Measurements from ENCODE around the gene GJA5.

GJA5 gene

GRCh38 chr1:147729315-147729714 lies 31.1 kb downstream of the GJA5 start:
- no peak for DNase-seq (ENCODE audit: low spot score)

GRCh38 chr1:147726168-147726567 lies 34.2 kb downstream of the GJA5 start:
- no peak for DNase-seq (ENCODE audit: low spot score)

GRCh38 chr1:147725685-147726084 lies 34.7 kb downstream of the GJA5 start:
- DNase-seq (ENCODE audit: low spot score) = no peak

GRCh38 chr1:147723691-147724323 lies 36.6 kb downstream of the GJA5 start:
- peak; percentile 35 for DNase-seq (ENCODE audit: low spot score)

- DNase-seq (ENCODE audit: low spot score) = no peak
These were observed 38.3 kb downstream of the GJA5 start for GRCh38 chr1:147722124-147722523.

- DNase-seq (ENCODE audit: low spot score) = no peak
These were observed 38.7 kb downstream of the GJA5 start for GRCh38 chr1:147721716-147722115.

GRCh38 chr1:147720557-147720956 lies 39.8 kb downstream of the GJA5 start:
- no peak for DNase-seq (ENCODE audit: low spot score)

- DNase-seq (ENCODE audit: low spot score) = no peak
These were observed 40.6 kb downstream of the GJA5 start for GRCh38 chr1:147719711-147720225.

- DNase-seq (ENCODE audit: low spot score) = no peak
These were observed 41.2 kb downstream of the GJA5 start for GRCh38 chr1:147719029-147719698.

GRCh38 chr1:147717706-147718097 lies 42.7 kb downstream of the GJA5 start:
- no peak for DNase-seq (ENCODE audit: low spot score)

GRCh38 chr1:147717051-147717705 lies 43.2 kb downstream of the GJA5 start:
- DNase-seq (ENCODE audit: low spot score) = no peak

- DNase-seq (ENCODE audit: low spot score) = no peak
These were observed 47.8 kb downstream of the GJA5 start for GRCh38 chr1:147712605-147713004.
